GM21381 (cell line): ENCODE results near the gene KCNIP4.

Experiments used
- ATAC-seq: cut with Tn5 transposase; IDR thresholded peaks from one replicate; pipeline ENCODE4 v1.9.1; 2021; ENCODE audit warnings: mild to moderate bottlenecking, moderate library complexity; ENCODE audit not compliant: unreplicated experiment

KCNIP4 gene

GRCh38 chr4:21628116-21628670 is 320.4 kb downstream of the KCNIP4 start:
- ATAC-seq: no peak

DNA sequence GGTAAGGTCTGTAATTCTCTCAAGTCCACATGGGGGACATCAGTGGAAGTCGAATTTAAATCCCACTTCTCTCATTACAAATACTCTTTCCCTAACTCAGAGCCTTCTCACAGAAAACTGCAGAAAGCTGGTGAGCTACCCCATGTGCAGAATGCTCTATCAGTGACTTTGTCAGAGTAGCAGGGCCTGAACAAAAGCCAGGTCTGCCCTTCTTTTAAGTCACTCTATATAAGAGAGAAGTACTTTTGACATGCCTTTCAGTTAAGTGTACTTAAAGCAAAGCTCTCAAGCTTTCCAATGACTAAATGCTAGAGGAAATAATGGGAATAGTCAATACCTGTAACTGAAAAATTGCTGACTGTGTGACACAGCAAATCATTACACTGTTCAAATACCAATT is 323.1 kb downstream of the KCNIP4 start:
- ATAC-seq: no peak

DNA sequence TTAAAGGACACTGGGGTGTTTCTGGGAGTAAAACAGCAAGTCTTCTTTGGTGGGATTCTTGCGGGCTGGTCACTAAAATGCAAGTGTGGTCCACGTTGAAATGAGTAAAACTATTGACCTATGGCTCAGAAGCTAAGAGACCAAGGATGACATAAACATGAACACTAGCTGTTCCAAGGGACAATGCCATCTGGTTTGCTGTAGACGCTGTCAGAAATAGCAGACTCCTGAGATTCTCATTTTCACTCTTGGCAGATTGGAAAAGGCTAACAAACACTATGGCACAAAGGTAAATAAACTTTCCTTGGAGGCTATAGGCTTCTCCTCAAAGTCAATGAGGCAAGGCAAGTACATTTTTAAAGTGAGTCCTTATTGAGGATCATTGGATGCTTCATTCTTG is 343.6 kb downstream of the KCNIP4 start:
- no peak for ATAC-seq

GRCh38 chr4:21596521-21596920 is 352.1 kb downstream of the KCNIP4 start:
- ATAC-seq: no peak

GRCh38 chr4:21593671-21594001 is 354.9 kb downstream of the KCNIP4 start:
- ATAC-seq: no peak

- no peak for ATAC-seq
These were observed 355.5 kb downstream of the KCNIP4 start for GRCh38 chr4:21592970-21593670.

- no peak for ATAC-seq
These were observed 371.5 kb downstream of the KCNIP4 start for GRCh38 chr4:21577056-21577455.

GRCh38 chr4:21571100-21571499 is 377.5 kb downstream of the KCNIP4 start:
- ATAC-seq: no peak

- ATAC-seq: no peak
These were observed 378.9 kb downstream of the KCNIP4 start for GRCh38 chr4:21569638-21570037.

GRCh38 chr4:21555083-21555482 is 393.5 kb downstream of the KCNIP4 start:
- no peak for ATAC-seq

DNA sequence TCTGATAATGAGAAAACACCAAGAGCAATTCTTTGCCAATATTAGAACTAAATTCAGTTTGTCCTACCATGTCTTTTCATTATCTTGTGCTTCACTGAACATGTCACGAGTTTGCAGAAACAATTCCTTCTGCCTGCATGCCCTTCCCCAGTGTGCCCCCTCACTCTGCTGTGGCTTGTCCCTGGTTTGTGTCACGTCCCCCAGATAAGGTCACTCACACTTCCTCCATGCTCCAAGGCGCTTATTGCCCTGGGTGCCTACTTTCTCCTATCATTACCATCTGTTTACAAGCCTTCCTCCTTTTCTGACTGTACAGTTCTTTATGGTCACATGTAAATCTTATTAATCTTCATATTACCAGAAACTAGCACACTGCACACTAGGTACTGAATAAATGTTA is 394.1 kb downstream of the KCNIP4 start:
- ATAC-seq: no peak

- ATAC-seq: no peak
These were observed 394.5 kb downstream of the KCNIP4 start for GRCh38 chr4:21554066-21554465.

DNA sequence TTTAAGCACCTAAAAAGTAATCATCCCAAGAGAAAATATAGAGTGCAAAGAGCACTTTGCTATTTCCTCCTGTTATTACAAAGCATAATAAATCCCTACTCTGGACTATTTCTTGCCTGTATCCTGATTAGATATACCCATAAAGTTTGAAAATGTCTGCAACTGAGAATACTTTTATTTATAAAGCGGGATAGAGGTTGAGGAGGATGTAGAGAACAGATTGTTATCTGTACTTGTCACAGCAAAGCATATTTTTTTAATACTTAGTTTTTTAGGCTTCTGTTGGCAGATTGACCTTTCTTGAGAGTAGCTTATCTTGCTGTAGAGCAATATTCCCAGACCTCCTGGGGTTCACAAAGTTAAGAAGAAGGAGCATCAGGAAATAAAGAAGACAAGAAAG is 396.1 kb downstream of the KCNIP4 start:
- ATAC-seq: no peak

- no peak for ATAC-seq
These were observed 403.6 kb downstream of the KCNIP4 start for GRCh38 chr4:21544955-21545354.

- no peak for ATAC-seq
These were observed 404.2 kb downstream of the KCNIP4 start for GRCh38 chr4:21544415-21544814.

- ATAC-seq: no peak
These were observed 405.1 kb downstream of the KCNIP4 start for GRCh38 chr4:21543514-21543913.

GRCh38 chr4:21535898-21536297 is 412.7 kb downstream of the KCNIP4 start:
- ATAC-seq: no peak

GRCh38 chr4:21531048-21531447 is 417.5 kb downstream of the KCNIP4 start:
- ATAC-seq: no peak

GRCh38 chr4:21529214-21529613 is 419.4 kb downstream of the KCNIP4 start:
- ATAC-seq: no peak

GRCh38 chr4:21522296-21522695 is 426.3 kb downstream of the KCNIP4 start:
- no peak for ATAC-seq

DNA sequence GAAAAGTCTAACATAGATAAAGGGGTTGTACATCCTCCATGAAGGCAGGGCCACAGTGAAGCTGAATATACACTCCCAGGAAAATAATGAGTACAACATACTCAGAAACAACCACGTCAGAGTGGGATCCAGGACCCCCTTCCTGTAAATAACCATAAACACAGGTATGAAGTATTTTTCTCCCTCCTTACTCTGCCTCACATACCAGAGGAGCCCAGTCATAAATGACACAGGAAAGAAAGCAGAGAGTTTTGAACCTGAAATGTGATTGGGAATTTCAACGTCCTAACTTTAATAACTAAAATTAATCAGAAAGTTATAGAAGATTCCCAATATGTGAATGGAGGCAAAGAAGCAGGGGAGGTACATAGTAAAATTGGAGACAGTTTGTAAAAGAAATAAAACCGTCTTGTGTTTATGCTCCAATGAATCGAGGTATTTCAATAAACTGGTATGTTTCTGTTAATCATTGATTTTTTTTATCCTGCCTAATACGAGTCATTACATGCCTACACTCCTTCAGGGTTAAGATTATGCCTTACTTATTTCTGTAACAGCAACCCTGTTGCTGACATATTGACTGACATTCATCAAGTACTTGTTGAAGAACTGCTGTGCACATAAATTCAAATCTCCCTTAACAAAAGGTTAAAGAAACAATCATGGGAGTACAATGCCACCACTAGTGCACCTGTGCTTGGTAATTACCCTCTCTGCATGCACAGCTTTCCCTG is 431.3 kb downstream of the KCNIP4 start:
- no peak for ATAC-seq

DNA sequence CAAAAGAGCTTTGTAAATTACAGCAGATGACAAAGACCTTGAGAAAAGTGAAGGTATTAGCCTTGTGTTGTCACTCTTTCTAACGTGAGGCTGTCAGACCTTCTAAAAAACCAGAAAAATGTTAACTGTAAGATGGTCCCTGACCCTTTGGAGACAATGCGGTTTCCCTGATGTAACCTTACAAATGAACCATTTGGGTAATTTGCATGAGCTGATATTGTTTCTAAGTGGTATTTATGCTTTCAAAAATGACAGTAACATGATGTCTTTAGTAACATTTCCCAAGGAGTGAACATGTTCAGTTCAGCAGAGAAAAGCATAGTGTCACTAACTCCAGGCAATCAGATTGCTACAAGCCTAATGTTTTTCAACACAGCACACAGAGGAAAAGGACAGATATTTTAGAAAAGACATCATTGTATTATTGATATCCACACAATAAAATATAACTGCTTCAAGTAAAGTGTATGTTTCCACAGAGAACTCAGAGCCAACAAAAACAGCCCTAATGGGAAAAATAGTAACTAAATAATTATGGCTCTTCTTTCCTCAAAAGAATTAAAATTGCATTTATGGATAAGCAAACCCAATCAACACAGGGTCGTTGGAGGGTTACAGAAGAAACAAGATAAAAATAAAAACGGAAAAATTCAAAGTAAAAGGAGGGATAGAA is 434.4 kb downstream of the KCNIP4 start:
- no peak for ATAC-seq
